Measurements from ENCODE around the gene FOSL2. TPM values are rescaled to one million over a fixed set of nuclear protein-coding genes. Genes with fewer than 3 reads are reported as not detected.

Gene FOSL2
- total RNA-seq, 1 experiment from 2014 or later: 4.0 TPM

GRCh38 chr2:28411166-28411755, 18.6 kb downstream of the FOSL2 start:
- peaks cover 4% of the 10 kb centered on the region for H3K36me3 Mint-ChIP-seq
- ChIA-PET CTCF (no interaction called here), POLR2A (no interaction called here)
- H3K4me1 Mint-ChIP-seq: peaks cover 20% of the 10 kb centered on the region
- no peak for TF ChIP-seq GABPB1 (CRISPR knock-in tag; IDR thresholded peaks at IDR 0.05)
- no peak for ATAC-seq
- H3K27me3 Mint-ChIP-seq (ENCODE audit: low read depth): no peaks in the 10 kb centered on the region
- H3K9me3 Mint-ChIP-seq: no peaks in the 10 kb centered on the region
- no peak overlapping the region for H3K4me3 Mint-ChIP-seq
- no peak for DNase-seq (ENCODE audit: low spot score)
- no peak overlapping the region for H3K27ac Mint-ChIP-seq

GRCh38 chr2:28411956-28412609, 19.4 kb downstream of the FOSL2 start:
- no peak overlapping the region for H3K27ac Mint-ChIP-seq
- no peaks in the 10 kb centered on the region for H3K27me3 Mint-ChIP-seq (ENCODE audit: low read depth)
- H3K36me3 Mint-ChIP-seq: peaks cover 4% of the 10 kb centered on the region
- DNase-seq (ENCODE audit: low spot score): no peak
- ChIA-PET CTCF (no interaction called here), POLR2A (interaction anchor here (1.1 kb wide), 1 partner anchor 51 kb away, joined by 3 read pairs; no protein-coding TSS in a partner anchor)
- H3K4me3 Mint-ChIP-seq: no peak overlapping the region
- no peaks in the 10 kb centered on the region for H3K9me3 Mint-ChIP-seq
- ATAC-seq: no peak
- H3K4me1 Mint-ChIP-seq: peaks cover 20% of the 10 kb centered on the region
- TF ChIP-seq ZNF263 (CRISPR knock-in tag; IDR thresholded peaks at IDR 0.05; ENCODE audit: low read depth) (no peak), GRHL2 (CRISPR knock-in tag; IDR thresholded peaks at IDR 0.05; ENCODE audit: insufficient replicate concordance, severe bottlenecking) (no peak), NR1H2 (CRISPR knock-in tag; IDR thresholded peaks at IDR 0.05) (no peak), E2F1 (CRISPR knock-in tag; IDR thresholded peaks at IDR 0.05) (no peak), ZNF425 (CRISPR knock-in tag; conservative IDR thresholded peaks at IDR 0.05) (no peak), ARID4B (CRISPR knock-in tag; IDR thresholded peaks at IDR 0.05; ENCODE audit: borderline replicate concordance) (no peak), NR2C2 (CRISPR knock-in tag; IDR thresholded peaks at IDR 0.05) (no peak), STAT6 (CRISPR knock-in tag; conservative IDR thresholded peaks at IDR 0.05; ENCODE audit: low read depth) (no peak), FOXK1 (CRISPR knock-in tag; IDR thresholded peaks at IDR 0.05) (no peak), ZNF138 (CRISPR knock-in tag; conservative IDR thresholded peaks at IDR 0.05) (no peak), TCF7 (CRISPR knock-in tag; IDR thresholded peaks at IDR 0.05; ENCODE audit: low read depth) (no peak), RORB (CRISPR knock-in tag; IDR thresholded peaks at IDR 0.05) (no peak), ESRRA (CRISPR knock-in tag; IDR thresholded peaks at IDR 0.05; ENCODE audit: borderline replicate concordance) (no peak), ELF4 (CRISPR knock-in tag; IDR thresholded peaks at IDR 0.05; ENCODE audit: low read depth) (no peak), ZBTB43 (CRISPR knock-in tag; IDR thresholded peaks at IDR 0.05) (no peak), NFYB (CRISPR knock-in tag; conservative IDR thresholded peaks at IDR 0.05; ENCODE audit: low read depth) (no peak), GABPB1 (CRISPR knock-in tag; IDR thresholded peaks at IDR 0.05) (no peak), CTCF (IDR thresholded peaks at IDR 0.05) (no peak), USF1 (CRISPR knock-in tag; IDR thresholded peaks at IDR 0.05) (no peak)
